GM19438 (cell line): ENCODE results near the gene PTPRM.

Source experiments
- ATAC-seq: cut with Tn5 transposase; IDR thresholded peaks from one replicate; pipeline ENCODE4 v1.9.1; 2021; ENCODE audit warnings: low read depth; ENCODE audit not compliant: unreplicated experiment

The PTPRM gene

GRCh38 chr18:8361941-8362471 lies 794.9 kb downstream of the PTPRM start:
- ATAC-seq: no peak

GRCh38 chr18:8362863-8363262 lies 795.7 kb downstream of the PTPRM start:
- no peak for ATAC-seq

GRCh38 chr18:8364385-8364784 lies 797.3 kb downstream of the PTPRM start:
- no peak for ATAC-seq

- no peak for ATAC-seq
Measured at GRCh38 chr18:8365006-8365405, 797.9 kb downstream of the PTPRM start.

- ATAC-seq: no peak
Measured at GRCh38 chr18:8365528-8365927, 798.4 kb downstream of the PTPRM start.

GRCh38 chr18:8366070-8366469 lies 799.0 kb downstream of the PTPRM start:
- ATAC-seq: no peak

- ATAC-seq: no peak
Measured at GRCh38 chr18:8366656-8367055, 799.5 kb downstream of the PTPRM start.

- no peak for ATAC-seq
Measured at GRCh38 chr18:8367217-8367988, 800.3 kb downstream of the PTPRM start.

- ATAC-seq: no peak
Measured at GRCh38 chr18:8368512-8369217, 801.5 kb downstream of the PTPRM start.

- no peak for ATAC-seq
Measured at GRCh38 chr18:8373486-8373885, 806.4 kb downstream of the PTPRM start.

GRCh38 chr18:8374676-8375075 lies 807.6 kb downstream of the PTPRM start:
- ATAC-seq: no peak

- no peak for ATAC-seq
Measured at GRCh38 chr18:8375249-8375648, 808.1 kb downstream of the PTPRM start.

- no peak for ATAC-seq
Measured at GRCh38 chr18:8376113-8376512, 809.0 kb downstream of the PTPRM start.

GRCh38 chr18:8379187-8379941 lies 812.2 kb downstream of the PTPRM start:
- ATAC-seq: no peak

GRCh38 chr18:8380006-8380405 lies 812.9 kb downstream of the PTPRM start:
- no peak for ATAC-seq

GRCh38 chr18:8380926-8381325 lies 813.8 kb downstream of the PTPRM start:
- no peak for ATAC-seq

GRCh38 chr18:8381821-8382459 lies 814.8 kb downstream of the PTPRM start:
- ATAC-seq: no peak

- no peak for ATAC-seq
Measured at GRCh38 chr18:8385400-8385799, 818.3 kb downstream of the PTPRM start.

GRCh38 chr18:8386669-8387380 lies 819.7 kb downstream of the PTPRM start:
- no peak for ATAC-seq
